Measurements from ENCODE around the gene WWOX.

Gene WWOX

DNA sequence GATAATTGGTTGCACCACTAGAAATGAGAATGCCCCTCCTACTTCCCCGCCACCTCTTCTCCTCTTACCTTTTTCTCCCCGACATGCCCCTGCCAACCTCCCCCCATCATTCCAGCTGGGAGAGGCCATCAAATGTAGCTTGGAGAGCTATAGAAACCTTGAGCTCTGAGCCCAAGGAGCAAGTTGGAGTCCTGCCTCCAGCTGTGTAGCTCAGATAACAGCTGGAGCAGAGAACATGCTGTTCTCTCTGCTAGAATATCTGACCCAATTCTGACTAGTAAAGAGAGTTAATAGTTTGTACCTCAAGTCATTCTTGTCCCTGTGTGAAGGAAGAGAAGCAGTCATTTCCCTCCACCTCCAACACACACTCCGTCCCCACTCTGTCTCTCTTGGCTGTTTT lies 1010.8 kb downstream of the WWOX start:
- no peak for DNase-seq (ENCODE audit: extremely low read depth, low read depth)
- TF ChIP-seq, protein P1, sequence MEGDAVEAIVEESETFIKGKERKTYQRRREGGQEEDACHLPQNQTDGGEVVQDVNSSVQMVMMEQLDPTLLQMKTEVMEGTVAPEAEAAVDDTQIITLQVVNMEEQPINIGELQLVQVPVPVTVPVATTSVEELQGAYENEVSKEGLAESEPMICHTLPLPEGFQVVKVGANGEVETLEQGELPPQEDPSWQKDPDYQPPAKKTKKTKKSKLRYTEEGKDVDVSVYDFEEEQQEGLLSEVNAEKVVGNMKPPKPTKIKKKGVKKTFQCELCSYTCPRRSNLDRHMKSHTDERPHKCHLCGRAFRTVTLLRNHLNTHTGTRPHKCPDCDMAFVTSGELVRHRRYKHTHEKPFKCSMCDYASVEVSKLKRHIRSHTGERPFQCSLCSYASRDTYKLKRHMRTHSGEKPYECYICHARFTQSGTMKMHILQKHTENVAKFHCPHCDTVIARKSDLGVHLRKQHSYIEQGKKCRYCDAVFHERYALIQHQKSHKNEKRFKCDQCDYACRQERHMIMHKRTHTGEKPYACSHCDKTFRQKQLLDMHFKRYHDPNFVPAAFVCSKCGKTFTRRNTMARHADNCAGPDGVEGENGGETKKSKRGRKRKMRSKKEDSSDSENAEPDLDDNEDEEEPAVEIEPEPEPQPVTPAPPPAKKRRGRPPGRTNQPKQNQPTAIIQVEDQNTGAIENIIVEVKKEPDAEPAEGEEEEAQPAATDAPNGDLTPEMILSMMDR (IDR thresholded peaks at IDR 0.05; ENCODE audit: low read depth, low read length) = no peak

DNA sequence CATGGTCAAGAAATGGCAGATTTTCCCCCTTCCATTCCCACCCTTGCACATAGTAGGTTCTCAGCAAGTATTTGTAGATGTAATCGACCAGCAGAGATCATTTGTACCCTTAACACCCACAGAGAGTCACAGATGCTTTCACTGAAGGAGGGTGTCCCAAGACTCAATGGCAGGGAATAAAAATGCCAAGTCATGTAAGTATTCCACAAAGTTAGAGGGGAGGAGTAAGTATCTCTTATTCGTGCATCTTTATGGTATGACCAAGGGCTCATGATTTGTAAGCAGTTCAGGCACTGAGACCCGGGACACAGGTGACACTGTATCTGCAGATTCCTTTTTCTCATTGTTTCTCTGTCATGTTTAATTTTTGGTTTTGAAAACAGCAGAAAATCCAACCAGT lies 1011.5 kb downstream of the WWOX start:
- no peak for DNase-seq (ENCODE audit: extremely low read depth, low read depth)
- TF ChIP-seq, protein P1 (IDR thresholded peaks at IDR 0.05; ENCODE audit: low read depth, low read length) = no peak

DNA sequence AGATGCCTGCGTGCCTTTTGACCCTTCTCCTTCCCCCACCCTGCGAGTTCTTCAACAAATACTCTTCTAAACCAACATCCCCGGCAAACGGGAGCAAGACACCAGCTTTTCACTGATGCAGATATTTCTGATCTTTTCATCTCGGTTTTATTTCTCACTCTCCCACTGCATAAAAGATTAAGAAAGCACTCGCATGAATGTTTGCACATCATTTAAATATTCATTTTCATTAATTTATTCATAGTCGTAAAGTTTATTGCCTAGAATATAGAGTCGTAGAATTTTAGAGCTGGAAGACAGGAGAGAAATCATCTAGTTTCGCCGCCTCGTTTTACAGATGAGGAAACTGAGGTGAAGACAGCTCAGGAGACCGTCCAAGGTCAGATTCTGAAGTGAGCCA lies 1013.0 kb downstream of the WWOX start:
- DNase-seq (ENCODE audit: extremely low read depth, low read depth) = no peak
- TF ChIP-seq, protein P1 (IDR thresholded peaks at IDR 0.05; ENCODE audit: low read depth, low read length) = no peak

DNA sequence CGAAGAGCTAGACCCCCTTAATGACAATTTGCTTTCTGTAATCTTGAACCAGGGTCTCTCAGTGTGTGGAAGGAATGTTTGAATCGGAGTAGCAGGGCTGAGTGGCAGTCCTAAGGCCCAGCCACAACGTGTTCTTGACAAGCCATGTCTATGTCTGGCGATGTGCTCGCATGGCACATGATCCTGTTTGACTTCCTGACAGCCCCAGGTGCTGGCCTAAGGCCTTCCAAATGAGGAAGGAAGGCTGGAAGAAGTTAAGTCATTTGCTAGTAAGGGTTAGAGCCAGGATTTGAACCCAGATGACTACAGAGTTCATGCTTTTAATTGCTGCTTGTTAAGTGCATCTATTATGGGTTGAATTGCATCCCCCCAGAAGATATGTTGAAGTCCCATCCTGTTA lies 1014.4 kb downstream of the WWOX start:
- no peak for DNase-seq (ENCODE audit: extremely low read depth, low read depth)
- TF ChIP-seq, protein P1 (IDR thresholded peaks at IDR 0.05; ENCODE audit: low read depth, low read length) = no peak

DNA sequence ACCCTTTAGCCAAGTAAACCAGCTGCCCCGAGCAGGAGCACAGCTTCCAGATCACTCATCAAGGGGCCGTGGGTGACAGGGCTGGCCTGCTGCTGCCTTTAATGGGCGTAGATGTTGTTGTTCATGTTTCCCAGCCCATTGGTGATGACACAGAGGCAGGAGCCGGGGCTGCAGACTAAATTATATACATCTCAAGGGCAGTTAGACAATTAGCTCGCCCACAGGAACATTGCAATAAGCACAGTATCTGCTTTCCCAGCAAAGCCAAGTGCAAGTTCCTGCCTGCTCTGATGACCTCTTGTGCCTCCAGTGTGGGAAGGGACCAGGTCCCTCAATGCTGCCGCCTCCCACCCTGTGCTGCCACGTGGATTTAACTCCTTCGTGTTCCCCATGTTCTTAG lies 1015.3 kb downstream of the WWOX start:
- TF ChIP-seq, protein P1 (IDR thresholded peaks at IDR 0.05; ENCODE audit: low read depth, low read length) = no peak
- no peak for DNase-seq (ENCODE audit: extremely low read depth, low read depth)

DNA sequence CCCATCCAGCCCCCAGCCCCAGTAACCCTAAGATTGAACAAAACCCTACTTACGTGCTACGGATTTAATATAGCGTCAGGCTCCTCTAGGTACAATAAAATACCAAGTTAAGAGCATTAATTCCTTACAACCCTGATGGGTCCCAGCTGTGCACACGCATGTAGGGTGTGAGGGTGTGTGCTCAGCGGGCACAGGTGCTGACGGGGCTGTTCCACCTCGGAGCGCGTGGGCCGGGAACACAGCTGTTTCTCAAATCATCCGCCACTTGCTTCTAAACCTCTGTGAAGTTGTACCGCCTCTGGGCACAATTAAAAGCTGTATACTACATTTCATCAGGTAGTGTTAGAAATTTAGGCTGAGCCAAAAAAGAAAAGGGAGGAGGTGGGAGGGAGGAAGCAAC lies 1022.5 kb downstream of the WWOX start:
- TF ChIP-seq, protein P1 (IDR thresholded peaks at IDR 0.05; ENCODE audit: low read depth, low read length) = no peak
- no peak for DNase-seq (ENCODE audit: extremely low read depth, low read depth)

DNA sequence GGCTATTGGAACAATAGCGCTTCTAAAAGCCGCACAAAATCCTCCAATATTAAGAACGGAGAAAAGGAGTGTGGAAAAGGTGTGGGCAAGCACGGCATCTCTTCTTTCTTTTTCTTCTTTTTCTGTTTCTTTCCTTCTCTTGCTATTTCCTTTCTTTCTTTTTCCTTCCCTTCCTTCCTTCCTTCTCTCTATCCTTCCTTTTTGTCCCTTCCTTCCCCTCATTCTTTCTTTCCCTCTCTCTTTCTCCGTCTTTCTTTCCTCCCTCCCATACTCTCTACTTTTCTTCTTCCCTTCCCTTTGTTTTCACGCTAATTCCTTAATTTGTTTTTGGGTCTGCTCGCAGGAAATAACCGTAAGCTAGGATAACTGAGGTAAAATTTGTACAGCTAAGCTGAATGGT lies 1022.9 kb downstream of the WWOX start:
- TF ChIP-seq, protein P1 (IDR thresholded peaks at IDR 0.05; ENCODE audit: low read depth, low read length) = no peak
- no peak for DNase-seq (ENCODE audit: extremely low read depth, low read depth)
